ENCODE measurements around the gene HOXD10. TPM values are rescaled to one million over a fixed set of nuclear protein-coding genes. Genes with fewer than 3 reads are reported as not detected.

HOXD10 gene
- total and polyA plus RNA-seq, 4 donors = 0.05 to 0.54 TPM; not detected in 2

DNA sequence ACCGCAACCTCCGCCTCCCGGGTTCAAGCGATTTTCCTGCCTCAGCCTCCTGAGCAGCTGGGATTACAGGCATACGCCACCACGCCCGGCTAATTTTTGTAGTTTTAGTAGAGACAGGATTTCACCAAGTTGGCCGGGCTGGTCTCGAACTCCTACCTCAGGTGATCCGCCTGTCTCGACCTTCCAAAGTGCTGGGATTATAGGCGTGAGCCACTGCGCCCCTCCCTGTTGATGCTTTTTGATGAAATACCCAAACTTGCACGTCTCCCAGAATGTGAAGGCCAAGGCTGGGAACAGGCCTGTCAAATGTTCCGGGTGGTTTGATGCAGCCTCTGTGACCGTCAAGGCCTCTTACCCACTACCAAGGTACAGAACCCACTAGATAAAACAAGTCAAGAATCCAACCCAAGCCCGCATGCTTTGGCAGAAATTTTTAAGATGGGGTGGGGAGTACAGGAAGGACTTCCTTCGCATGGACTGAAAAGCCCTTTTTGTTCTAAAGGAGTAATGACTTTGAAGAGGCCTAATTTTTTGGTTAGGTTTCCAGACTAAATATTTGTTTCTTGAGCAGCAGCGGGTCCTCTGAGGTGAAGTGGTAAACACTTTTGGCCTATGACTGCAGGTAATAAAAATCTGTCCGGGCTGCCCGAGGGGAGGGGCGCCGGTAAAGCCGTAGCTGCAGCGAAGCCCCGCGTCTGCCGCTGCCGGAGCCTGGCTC, 29.1 kb upstream of the HOXD10 start:
- Histone ChIP-seq H3K9ac (ENCODE audit: insufficient read depth in 1 of 2, low read length in 2 of 2) (no peak overlapping the region), H3K27me3 (ENCODE audit: control insufficient read depth in 3 of 3, insufficient read depth in 3 of 3, low read length in 2 of 3) (peaks cover 0 to 99% (median 96%) of the 10 kb centered on the region in 3 donors), H3K36me3 (ENCODE audit: control insufficient read depth in 4 of 4, insufficient read depth in 4 of 4, low read length in 4 of 4) (no peaks in the 10 kb centered on the region), H3K4me1 (ENCODE audit: control insufficient read depth in 5 of 5, insufficient read depth in 5 of 5, low read length in 5 of 5) (peaks cover 0 to 26% (median 3%) of the 10 kb centered on the region in 5 donors), H3K27ac (ENCODE audit: low read depth in 1 of 2, low read length in 1 of 2) (no peak overlapping the region), H3K4me3 (no peak overlapping the region), H3K9me3 (ENCODE audit: control insufficient read depth in 4 of 4, insufficient read depth in 3 of 4, low read length in 3 of 4) (peaks cover 0 to 16% (median 0%) of the 10 kb centered on the region in 4 donors)
- no peak for TF ChIP-seq CTCF (IDR thresholded peaks at IDR 0.05; ENCODE audit: control extremely low read depth, extremely low read depth)
- DNase-seq (peak in 1 of 3 donors; percentile 8), ATAC-seq (ENCODE audit: insufficient read depth, low FRiP score) (no peak)
- WGBS, 2 donors = 23 to 24% methylated on average over 29 of the region's 29 CpGs

DNA sequence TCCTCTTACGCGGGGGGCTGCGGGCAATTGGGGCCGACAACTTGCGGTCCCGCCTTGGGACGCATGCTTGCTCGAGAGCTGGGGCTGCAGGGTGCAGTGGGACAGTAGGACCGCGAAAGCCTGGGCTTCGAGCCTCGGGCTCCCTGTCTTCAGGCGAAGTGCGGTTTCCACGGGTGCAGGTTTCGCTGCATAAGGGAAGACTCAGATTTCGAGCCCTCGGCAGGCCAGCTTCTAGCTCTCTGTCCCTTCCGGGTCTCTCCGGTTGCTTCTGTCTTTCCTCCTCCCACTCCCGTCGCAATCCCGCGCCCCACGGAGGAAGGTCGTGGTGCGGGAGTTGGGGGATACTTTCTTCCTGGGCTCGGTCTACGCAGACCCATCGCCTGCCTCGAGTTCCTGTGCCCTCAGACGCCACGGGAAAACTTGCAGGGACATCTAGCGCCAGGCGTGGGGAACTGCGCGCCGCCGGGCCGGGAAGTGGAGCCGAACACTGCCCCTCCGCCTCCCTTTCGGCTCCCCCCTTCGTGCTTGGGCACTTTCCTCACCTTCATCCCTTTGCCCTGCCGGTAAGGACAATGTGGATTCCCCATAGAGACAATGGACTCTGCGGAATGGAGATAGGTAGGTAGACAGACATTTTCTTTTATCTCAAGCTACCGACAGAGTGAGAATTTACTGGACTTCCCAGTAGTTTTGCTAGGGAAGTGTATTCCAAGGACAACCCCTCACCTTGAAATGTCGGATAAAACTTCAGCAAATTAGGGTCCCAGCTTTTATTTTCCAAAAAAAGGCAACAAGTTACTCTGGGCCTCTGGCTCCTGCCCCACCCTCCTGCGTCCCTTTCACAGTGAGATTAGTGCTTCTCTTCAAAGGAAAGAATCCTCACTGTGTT, 28.3 kb upstream of the HOXD10 start:
- Histone ChIP-seq H3K27me3 (ENCODE audit: control insufficient read depth in 3 of 3, insufficient read depth in 3 of 3, low read length in 2 of 3) (peaks cover 2 to 94% (median 92%) of the 10 kb centered on the region in 3 donors), H3K4me1 (ENCODE audit: control insufficient read depth in 5 of 5, insufficient read depth in 5 of 5, low read length in 5 of 5) (peaks cover 0 to 30% (median 0%) of the 10 kb centered on the region in 5 donors), H3K9ac (ENCODE audit: insufficient read depth in 1 of 2, low read length in 2 of 2) (no peak overlapping the region), H3K9me3 (ENCODE audit: control insufficient read depth in 4 of 4, insufficient read depth in 3 of 4, low read length in 3 of 4) (peaks cover 0 to 16% (median 0%) of the 10 kb centered on the region in 4 donors), H3K4me3 (no peak overlapping the region), H3K27ac (ENCODE audit: low read depth in 1 of 2, low read length in 1 of 2) (no peak overlapping the region), H3K36me3 (ENCODE audit: control insufficient read depth in 4 of 4, insufficient read depth in 4 of 4, low read length in 4 of 4) (no peaks in the 10 kb centered on the region)
- TF ChIP-seq CTCF (IDR thresholded peaks at IDR 0.05; ENCODE audit: control extremely low read depth, extremely low read depth) = peak; percentile 47
- 3 to 6% methylated on average over 47 to 49 of the region's 49 CpGs for WGBS, 2 donors
- peak; percentile 73 to 77 (median 73) for DNase-seq
- ATAC-seq (ENCODE audit: insufficient read depth, low FRiP score) = peak; percentile 69

DNA sequence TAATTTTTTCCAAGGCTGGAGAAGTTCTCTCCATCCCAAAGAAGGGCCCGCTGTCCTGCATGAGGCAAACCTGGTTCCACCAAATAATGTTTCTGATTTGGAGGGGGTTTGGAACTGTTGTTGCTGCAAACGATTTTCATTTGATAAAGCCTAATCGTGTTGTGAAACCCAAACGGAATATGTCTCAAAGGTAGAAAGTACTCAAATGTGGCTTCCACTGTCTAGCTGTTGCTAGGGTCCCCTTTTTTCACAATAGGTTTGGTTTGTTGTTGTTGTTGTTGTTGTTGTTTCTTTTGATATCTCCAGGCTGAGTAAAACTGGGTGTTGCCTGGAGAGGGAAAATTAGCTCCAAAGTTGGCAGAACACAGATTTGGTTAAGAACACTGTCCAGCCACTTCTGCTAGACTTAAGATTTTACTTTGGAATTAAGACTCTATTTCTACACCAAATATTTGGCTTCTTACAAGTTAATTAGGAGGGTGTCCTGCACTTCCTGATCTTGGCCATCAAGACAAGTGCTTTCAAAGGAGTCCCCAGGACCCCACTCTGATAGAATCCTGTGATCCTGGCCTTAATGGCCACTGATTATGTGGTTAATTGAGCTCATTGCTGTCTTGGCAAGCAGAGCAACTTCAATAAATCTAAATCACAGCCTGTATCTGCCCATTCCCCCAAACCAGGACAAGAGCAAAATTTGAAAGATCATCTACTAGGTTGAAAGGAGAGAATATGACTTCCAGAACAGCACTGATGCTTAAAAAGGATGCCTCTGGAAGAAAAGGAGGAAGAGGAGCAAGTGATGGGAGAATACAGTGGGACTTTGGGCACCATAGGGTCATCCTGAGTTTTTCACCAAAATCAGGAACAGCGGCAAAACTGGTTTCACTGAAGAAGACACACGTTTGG, 27.4 kb upstream of the HOXD10 start:
- Histone ChIP-seq H3K9ac (ENCODE audit: insufficient read depth in 1 of 2, low read length in 2 of 2) (no peak overlapping the region), H3K4me1 (ENCODE audit: control insufficient read depth in 5 of 5, insufficient read depth in 5 of 5, low read length in 5 of 5) (peaks cover 0 to 35% (median 0%) of the 10 kb centered on the region in 5 donors), H3K9me3 (ENCODE audit: control insufficient read depth in 4 of 4, insufficient read depth in 3 of 4, low read length in 3 of 4) (peaks cover 0 to 18% (median 0%) of the 10 kb centered on the region in 4 donors), H3K27ac (ENCODE audit: low read depth in 1 of 2, low read length in 1 of 2) (no peak overlapping the region), H3K4me3 (no peak overlapping the region), H3K36me3 (ENCODE audit: control insufficient read depth in 4 of 4, insufficient read depth in 4 of 4, low read length in 4 of 4) (no peaks in the 10 kb centered on the region), H3K27me3 (ENCODE audit: control insufficient read depth in 3 of 3, insufficient read depth in 3 of 3, low read length in 2 of 3) (peaks cover 8 to 94% (median 92%) of the 10 kb centered on the region in 3 donors)
- TF ChIP-seq CTCF (IDR thresholded peaks at IDR 0.05; ENCODE audit: control extremely low read depth, extremely low read depth) = no peak
- DNase-seq = peak in 1 of 3 donors; percentile 11
- 6 to 8% methylated on average over 6 of the region's 6 CpGs for WGBS, 2 donors
- ATAC-seq (ENCODE audit: insufficient read depth, low FRiP score) = no peak
